ENCODE measurements around the gene BBS12.
A peak's percentile ranks its signal among the peaks of the same experiment; 100 is the strongest.

The BBS12 gene

GRCh38 chr4:122765692-122766352, 33.3 kb downstream of the BBS12 start:
- in situ Hi-C loops (cut with HindIII; ENCODE audit: low sequenced_read_pairs), result loop anchor here (25.0 kb wide), 1 partner anchor 146 kb away; the partner anchor contains the start of gene NUDT6
- TF ChIP-seq CTCF (IDR thresholded peaks at IDR 0.05; ENCODE audit: low read depth, low read length), result no peak
- DNase-seq (ENCODE audit: low read depth, low spot score), result peak; percentile 81
- no peak overlapping the region for H3K4me3 ChIP-seq (ENCODE audit: low read depth, low read length)

GRCh38 chr4:122766353-122766705, 33.8 kb downstream of the BBS12 start:
- no peak for DNase-seq (ENCODE audit: low read depth, low spot score)
- in situ Hi-C loops (cut with HindIII; ENCODE audit: low sequenced_read_pairs), result loop anchor here (25.0 kb wide), 1 partner anchor 146 kb away; the partner anchor contains the start of gene NUDT6
- TF ChIP-seq CTCF (IDR thresholded peaks at IDR 0.05; ENCODE audit: low read depth, low read length), result no peak
- H3K4me3 ChIP-seq (ENCODE audit: low read depth, low read length), result no peak overlapping the region

- H3K4me3 ChIP-seq (ENCODE audit: low read depth, low read length), result no peak overlapping the region
- in situ Hi-C loops (cut with HindIII; ENCODE audit: low sequenced_read_pairs), result loop anchor here (25.0 kb wide), 1 partner anchor 145 kb away; the partner anchor contains the start of gene NUDT6
- no peak for TF ChIP-seq CTCF (IDR thresholded peaks at IDR 0.05; ENCODE audit: low read depth, low read length)
- DNase-seq (ENCODE audit: low read depth, low spot score), result no peak
Observed at GRCh38 chr4:122766950-122767349, 34.4 kb downstream of the BBS12 start.

GRCh38 chr4:122771724-122772123, 39.2 kb downstream of the BBS12 start:
- no peak for TF ChIP-seq CTCF (IDR thresholded peaks at IDR 0.05; ENCODE audit: low read depth, low read length)
- DNase-seq (ENCODE audit: low read depth, low spot score), result no peak
- no peak overlapping the region for H3K4me3 ChIP-seq (ENCODE audit: low read depth, low read length)
- in situ Hi-C loops (cut with HindIII; ENCODE audit: low sequenced_read_pairs), result loop anchor here (25.0 kb wide), 1 partner anchor 141 kb away; the partner anchor contains the start of gene NUDT6

- no peak for DNase-seq (ENCODE audit: low read depth, low spot score)
- no peak overlapping the region for H3K4me3 ChIP-seq (ENCODE audit: low read depth, low read length)
- TF ChIP-seq CTCF (IDR thresholded peaks at IDR 0.05; ENCODE audit: low read depth, low read length), result no peak
- in situ Hi-C loops (cut with HindIII; ENCODE audit: low sequenced_read_pairs), result loop anchor here (25.0 kb wide), 1 partner anchor 140 kb away; the partner anchor contains the start of gene NUDT6
Observed at GRCh38 chr4:122772311-122772710, 39.8 kb downstream of the BBS12 start.

- DNase-seq (ENCODE audit: low read depth, low spot score), result no peak
- in situ Hi-C loops (cut with HindIII; ENCODE audit: low sequenced_read_pairs), result loop anchor here (25.0 kb wide), 1 partner anchor 139 kb away; the partner anchor contains the start of gene NUDT6
- no peak for TF ChIP-seq CTCF (IDR thresholded peaks at IDR 0.05; ENCODE audit: low read depth, low read length)
- H3K4me3 ChIP-seq (ENCODE audit: low read depth, low read length), result no peak overlapping the region
Observed at GRCh38 chr4:122772986-122773385, 40.5 kb downstream of the BBS12 start.
